ENCODE data around the gene CTDSPL2.
"Not testable (repeated sequence)": the region's sequence is repeated elsewhere in the genome, so short reads cannot be mapped to it uniquely, and the experiment has no call there.

CTDSPL2 gene

DNA sequence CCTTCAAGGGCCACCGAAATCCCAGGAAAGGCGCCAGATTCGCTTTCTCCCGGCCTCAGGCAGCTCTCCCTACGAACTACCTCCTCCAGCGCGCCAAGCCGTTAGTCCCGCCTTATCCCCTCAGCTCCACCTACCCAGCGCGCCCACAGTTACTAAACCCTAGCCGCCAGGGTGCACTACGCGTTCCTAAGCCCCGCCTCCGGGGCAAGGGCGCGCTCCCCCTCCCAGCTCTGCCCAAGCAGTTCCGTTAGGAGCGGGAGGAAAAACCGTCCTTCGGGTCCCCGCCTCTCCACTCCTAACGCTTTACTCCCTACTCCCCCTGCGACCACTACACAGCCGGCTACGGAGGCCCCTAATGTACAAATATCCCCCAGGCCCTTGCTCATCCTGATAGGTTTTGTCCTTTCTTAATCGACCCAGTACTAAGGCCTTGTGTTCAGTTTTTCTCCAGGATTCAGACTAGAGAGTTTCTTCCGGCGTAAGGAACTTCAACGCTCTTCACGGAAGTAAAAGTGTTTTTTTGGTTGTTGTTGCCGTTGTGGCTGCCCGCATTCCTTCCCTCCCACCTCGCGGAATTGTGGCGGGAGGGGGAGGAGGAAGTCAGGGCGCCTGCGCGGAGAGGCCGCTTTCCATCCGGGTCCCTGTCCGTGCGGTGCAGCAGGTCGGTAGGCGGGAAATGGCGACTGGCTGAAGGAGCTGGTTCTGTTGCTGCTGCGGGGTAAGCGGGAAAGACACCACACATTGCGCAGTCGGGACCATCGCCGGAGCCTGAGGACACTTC is at the start of gene CTDSPL2:
CTDSPL2 (plus strand) TSS at position 655 of the 781 bp plus-strand sequence. CDS start 31,386 bp downstream, outside the sequence.
- DNase-seq (ENCODE audit: low read depth in 3 of 3) = peak; percentile 88 to 96 (median 89)

- no peak for DNase-seq (ENCODE audit: low read depth in 3 of 3)
Measured at GRCh38 chr15:44381236-44381635, 46.2 kb upstream of the CTDSPL2 start.

GRCh38 chr15:44385344-44385942 is 42.0 kb upstream of the CTDSPL2 start:
- no peak for DNase-seq (ENCODE audit: low read depth in 3 of 3)

DNA sequence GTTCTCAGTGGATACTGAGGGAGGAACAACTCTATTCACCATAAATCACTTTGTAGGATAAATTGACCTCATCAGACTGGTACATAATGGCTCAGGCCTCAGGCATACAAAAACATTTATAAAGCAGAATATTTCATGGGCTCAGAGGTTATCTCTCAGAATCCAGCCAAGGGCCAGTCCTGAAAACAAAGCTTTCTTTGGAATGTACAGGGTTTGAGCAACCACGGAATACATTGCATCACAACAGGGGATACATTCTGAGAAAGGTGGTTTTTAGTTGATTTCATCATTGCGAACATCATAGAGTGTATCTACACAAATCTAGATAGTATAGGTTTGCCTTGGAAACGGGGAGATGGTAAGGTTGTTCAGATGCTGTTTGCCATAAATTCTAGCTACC is 33.4 kb upstream of the CTDSPL2 start:
- DNase-seq (ENCODE audit: low read depth in 3 of 3) = no peak

DNA sequence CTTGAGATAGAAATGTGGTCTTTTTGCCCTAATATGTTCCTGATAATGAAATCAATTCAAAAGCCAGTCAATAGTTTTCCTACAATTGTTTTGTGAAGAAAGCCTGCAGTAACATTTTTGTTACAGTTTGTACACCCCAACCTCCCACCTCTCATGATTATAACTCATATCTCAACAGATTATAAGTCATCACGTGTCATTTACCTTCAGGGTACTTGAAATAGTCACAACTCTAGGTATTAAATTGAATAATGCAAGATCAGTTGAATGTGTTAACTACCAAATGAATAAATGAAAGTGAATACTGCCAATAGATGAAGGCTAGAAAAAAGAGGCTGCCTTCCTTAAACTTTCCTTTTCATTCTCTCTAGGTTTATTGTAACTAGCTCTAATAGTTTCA is 32.9 kb upstream of the CTDSPL2 start:
- no peak for DNase-seq (ENCODE audit: low read depth in 3 of 3)

DNA sequence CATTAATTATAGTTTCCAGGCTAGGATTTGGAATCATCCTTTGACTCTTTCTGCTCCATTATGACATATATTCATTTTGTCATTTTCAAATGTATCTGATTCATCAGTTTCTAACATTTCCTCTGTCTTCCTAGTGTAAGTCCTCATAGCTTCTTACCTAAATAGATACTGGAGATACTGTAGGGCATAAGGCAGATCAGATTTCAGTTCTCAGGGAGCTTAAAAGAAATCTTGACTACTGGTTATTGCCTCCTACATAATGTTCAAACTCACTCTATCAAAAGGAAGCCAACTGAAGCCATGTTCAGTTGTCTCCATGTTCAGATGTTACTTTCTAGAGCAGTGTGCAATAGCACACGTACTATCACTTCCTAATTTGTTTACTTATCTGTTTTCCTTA is 29.6 kb upstream of the CTDSPL2 start:
- DNase-seq (ENCODE audit: low read depth in 3 of 3) = no peak

GRCh38 chr15:44414001-44414400 is 13.4 kb upstream of the CTDSPL2 start:
- DNase-seq (ENCODE audit: low read depth in 3 of 3) = no peak

GRCh38 chr15:44427756-44428724 is 611 bp downstream of the CTDSPL2 start:
- DNase-seq (ENCODE audit: low read depth in 3 of 3) = peak in 1 of 3 experiments; percentile 10

DNA sequence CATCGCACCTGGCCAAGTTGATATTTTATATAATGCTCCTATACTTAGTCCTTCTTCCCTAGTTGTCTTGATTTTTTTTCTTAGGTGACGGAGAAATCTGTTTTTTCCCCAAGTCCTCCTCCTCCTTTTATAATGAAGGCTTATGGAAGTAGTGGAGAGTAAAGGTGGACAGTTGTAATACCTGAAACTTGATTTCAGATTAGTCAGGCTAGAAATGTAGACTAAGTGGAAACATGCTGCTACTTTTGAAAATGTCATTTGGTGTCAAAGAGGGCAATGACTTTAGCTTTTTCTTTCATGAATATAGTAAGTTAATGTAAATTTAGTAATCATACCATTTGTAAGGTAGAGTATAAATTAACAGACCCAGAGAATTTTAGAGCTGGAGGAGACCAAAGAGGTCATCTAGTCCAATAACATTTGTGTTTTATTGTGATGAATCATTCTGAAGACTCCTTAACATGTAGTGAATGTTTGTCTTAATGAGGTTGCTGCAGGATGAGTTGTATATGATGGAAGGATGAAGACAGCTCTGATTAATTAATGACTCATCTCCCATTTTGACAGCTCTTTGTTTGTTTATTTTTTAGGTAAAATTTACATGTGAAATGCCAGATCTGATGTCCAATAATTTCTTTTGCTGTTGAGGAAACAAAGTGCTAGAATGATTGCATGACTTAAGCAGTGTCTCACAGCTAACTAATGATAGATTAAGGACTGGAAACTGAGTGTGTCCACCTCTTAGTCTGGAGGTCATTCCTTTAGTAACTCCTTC is 8.7 kb downstream of the CTDSPL2 start:
- no peak for DNase-seq (ENCODE audit: low read depth in 3 of 3)

DNA sequence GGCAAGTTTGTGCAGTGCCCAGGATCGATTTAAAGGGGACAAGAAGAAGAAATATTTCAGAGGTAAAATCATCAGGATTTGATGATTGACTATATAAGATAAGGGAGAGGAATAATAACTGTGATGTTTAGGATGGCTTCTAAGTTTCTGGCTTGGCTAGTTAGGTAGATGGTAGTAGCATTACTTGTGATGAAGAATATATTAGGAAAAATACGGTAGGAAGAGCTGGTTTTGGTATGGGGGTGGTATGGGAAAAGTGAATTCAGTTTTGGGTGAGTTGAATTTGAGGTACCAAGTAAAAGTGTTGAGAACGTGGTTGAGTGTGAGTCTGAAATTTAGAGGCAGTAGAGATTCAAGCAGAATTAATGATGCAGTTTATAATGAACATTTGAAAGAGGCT is 11.0 kb downstream of the CTDSPL2 start:
- no peak for DNase-seq (ENCODE audit: low read depth in 3 of 3)

DNA sequence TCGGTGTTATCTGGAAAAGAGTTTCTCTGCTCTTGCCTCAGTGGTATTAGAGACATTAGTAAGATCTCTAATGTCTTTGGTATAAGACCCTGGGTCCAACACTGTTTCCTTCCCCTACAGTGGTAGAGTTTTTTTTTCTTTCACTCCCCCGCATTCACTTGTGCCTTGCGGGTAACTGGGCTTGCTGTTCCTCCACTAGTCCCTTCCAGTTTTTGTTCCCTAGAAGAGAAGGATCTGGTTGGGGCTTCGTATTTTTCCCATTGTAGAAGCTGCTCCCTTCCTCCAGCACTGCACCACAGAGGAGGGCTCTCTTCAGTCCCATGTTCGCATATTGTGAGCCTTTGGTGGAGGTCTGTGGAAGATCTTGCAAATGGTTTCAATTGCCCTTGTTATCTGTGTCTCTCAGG is 13.7 kb downstream of the CTDSPL2 start:
- no peak for DNase-seq (ENCODE audit: low read depth in 3 of 3)

DNA sequence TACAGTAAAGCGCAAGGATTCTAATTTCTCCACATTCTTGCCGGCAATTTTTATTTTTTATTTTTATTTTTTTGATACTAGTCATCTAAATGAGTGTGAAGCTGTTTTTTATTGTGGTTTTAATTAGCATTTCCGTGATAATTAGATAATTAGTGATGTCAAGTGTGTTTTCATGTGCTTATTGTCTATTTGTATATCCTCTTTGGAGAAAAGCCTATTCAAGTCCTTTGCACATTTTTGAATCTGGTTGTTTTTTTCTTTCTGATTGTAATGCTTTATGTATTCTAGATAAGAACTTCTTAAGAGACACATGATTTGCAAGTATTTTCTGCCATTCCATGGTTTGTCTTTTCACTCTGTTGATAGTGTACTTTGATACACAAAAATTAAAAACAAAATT is 16.1 kb downstream of the CTDSPL2 start:
- DNase-seq (ENCODE audit: low read depth in 3 of 3) = no peak

GRCh38 chr15:44447772-44448376 is 20.4 kb downstream of the CTDSPL2 start:
- no peak for DNase-seq (ENCODE audit: low read depth in 3 of 3)

DNA sequence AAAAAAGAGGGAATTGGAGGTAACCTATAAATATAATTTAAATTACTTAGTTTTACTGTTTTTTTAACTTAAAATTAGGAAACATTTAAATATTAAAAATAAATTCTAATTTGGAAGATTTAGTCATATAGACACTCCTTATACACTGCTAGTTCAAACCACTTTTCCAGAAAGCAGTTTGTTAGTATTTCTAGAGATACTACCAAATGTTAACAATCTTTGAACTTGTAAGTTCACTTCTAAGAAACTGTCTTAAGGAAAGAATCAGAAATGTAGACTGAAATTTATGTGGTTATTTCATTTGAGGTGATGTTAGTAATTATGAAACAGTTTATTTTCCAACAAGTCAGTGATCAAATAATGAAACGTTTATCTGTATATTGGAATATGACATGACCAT is 22.7 kb downstream of the CTDSPL2 start:
- no peak for DNase-seq (ENCODE audit: low read depth in 3 of 3)

DNA sequence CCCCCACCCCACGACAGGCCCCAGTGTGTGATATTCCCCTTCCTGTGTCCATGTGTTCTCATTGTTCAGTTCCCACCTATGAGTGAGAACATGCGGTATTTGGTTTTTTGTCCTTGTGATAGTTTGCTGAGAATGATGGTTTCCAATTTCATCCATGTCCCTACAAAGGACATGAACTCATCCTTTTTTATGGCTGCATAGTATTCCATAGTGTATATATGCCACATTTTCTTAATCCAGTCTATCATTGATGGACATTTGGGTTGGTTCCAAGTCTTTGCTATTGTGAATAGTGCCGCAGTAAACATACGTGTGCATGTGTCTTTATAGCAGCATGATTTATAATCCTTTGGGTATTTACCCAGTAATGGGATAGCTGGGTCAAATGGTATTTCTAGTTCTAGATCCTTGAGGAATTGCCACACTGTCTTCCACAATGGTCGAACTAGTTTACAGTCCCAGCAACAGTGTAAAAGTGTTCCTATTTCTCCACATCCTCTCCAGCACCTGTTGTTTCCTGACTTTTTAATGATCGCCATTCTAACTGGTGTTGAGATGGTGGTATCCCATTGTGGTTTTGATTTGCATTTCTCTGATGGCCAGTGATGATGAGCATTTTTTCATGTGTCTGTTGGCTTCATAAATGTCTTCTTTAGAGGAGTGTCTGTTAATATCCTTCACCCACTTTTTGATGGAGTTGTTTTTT is 26.3 kb downstream of the CTDSPL2 start:
- DNase-seq (ENCODE audit: low read depth in 3 of 3) = not testable (repeated sequence)

DNA sequence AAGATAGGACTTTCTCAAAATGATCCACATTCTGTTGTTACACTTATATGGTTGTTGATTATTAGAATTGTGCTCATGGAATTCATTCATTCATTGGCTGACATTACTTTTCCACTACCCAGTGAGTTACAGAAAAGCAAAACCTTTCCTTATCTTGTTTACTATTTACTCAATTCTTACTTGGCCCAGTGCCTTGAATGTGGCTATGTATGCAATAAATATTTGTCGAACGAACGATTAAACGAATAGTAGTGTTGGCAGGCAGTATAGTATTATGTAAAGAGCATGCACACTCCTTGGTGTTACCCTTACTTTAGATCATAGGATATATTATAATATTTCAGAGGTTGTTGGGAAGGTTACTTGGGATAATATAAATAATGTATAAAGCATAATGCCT is 31.0 kb downstream of the CTDSPL2 start:
- no peak for DNase-seq (ENCODE audit: low read depth in 3 of 3)

DNA sequence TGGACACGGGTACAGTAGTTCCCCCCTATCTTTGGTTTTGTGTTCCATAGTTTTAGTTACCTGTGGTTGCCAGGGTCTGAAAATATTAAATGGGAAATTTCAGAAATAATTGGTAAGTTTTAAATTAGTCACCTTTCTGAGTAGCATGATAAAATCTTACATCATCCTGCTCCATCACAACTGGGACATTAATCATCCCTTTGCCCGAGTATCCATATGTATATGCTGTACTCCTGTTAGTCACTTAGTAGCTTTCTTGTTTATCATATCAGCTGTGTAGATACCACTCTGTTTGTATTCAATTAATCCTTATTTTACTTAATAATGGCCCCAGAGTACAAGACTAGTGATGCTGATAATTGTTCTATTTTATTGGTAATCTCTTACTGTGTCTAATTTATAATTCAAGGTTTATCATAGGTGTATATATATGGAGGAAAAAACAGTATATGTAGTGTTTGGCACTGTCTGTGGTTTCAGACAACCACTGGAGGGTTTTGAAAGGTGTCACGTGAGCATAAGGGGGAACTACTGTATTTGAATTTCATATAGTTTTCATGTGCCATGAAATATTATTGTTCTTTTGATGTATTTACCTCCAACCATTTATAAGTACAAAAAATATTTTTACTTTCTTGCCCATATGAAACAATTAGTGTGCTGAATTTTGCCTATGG is 41.4 kb downstream of the CTDSPL2 start:
- no peak for DNase-seq (ENCODE audit: low read depth in 3 of 3)

- DNase-seq (ENCODE audit: low read depth in 3 of 3) = no peak
Measured at GRCh38 chr15:44471885-44472455, 44.5 kb downstream of the CTDSPL2 start.

DNA sequence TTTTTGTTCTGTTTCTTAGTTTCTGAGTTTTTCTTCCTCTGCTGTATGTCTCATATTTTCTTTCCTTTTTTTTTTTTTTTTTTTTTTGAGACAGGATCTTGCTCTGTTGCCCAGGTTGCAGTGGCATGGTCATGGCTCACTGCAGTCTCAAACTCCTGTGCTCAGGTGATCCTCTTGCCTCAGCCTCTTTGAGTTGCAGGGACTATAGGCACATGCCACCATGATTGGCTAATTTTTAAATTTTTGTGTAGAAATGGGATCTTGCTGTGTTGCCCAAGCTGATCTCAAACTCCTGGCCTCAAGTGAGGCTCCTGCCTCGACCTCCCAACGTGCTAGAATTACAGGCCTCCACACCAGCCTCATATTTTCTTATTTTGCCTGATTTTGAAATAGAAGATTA is 51.9 kb downstream of the CTDSPL2 start:
- DNase-seq (ENCODE audit: low read depth in 3 of 3) = no peak

- no peak for DNase-seq (ENCODE audit: low read depth in 3 of 3)
Measured at GRCh38 chr15:44482090-44482489, 54.7 kb downstream of the CTDSPL2 start.

Data from stimulated activated CD4-positive, alpha-beta T cell treated with anti-CD3 and anti-CD28 coated beads, TNF-alpha, amount 100 ng/mL, for 24 hours (primary cell).